ENCODE measurements around the gene FYN.
"Not testable (repeated sequence)": the region's sequence is repeated elsewhere in the genome, so short reads cannot be mapped to it uniquely, and the experiment has no call there.

DNA sequence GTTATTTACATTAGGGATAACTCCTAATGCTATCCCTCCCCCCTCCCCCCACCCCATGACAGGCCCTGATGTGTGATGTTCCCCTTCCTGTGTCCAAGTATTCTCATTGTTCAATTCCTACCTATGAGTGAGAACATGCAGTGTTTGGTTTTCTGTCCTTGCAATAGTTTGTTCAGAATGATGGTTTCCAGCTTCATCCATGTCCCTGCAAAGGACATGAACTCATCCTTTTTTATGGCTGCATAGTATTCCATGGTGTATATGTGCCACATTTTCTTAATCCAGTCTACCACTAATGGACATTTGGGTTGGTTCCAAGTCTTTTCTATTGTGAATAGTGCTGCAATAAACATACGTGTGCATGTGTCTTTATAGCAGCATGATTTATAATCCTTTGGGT is 238.3 kb downstream of the FYN start:
- TF ChIP-seq BRCA1 (CRISPR knock-in tag; IDR thresholded peaks at IDR 0.05); NCOR1 (IDR thresholded peaks at IDR 0.05; ENCODE audit: borderline replicate concordance, low read length); ZFP41 (CRISPR knock-in tag; IDR thresholded peaks at IDR 0.05; ENCODE audit: borderline replicate concordance); ZNF501 (CRISPR knock-in tag; IDR thresholded peaks at IDR 0.05); POLR2A (IDR thresholded peaks at IDR 0.05; ENCODE audit: insufficient read depth in 1 of 2, low read depth in 2 of 2, low read length in 2 of 2); WIZ (CRISPR knock-in tag; IDR thresholded peaks at IDR 0.05); EP300 (IDR thresholded peaks at IDR 0.05; ENCODE audit: low read depth in 2 of 2, low read length in 2 of 2); EP300 (CRISPR knock-in tag; IDR thresholded peaks at IDR 0.05; ENCODE audit: borderline replicate concordance); GATAD2A (CRISPR knock-in tag; IDR thresholded peaks at IDR 0.05); MXI1 (IDR thresholded peaks at IDR 0.05; ENCODE audit: borderline replicate concordance, low read depth, low read length): not testable (repeated sequence)
- TF ChIP-seq, protein P1, sequence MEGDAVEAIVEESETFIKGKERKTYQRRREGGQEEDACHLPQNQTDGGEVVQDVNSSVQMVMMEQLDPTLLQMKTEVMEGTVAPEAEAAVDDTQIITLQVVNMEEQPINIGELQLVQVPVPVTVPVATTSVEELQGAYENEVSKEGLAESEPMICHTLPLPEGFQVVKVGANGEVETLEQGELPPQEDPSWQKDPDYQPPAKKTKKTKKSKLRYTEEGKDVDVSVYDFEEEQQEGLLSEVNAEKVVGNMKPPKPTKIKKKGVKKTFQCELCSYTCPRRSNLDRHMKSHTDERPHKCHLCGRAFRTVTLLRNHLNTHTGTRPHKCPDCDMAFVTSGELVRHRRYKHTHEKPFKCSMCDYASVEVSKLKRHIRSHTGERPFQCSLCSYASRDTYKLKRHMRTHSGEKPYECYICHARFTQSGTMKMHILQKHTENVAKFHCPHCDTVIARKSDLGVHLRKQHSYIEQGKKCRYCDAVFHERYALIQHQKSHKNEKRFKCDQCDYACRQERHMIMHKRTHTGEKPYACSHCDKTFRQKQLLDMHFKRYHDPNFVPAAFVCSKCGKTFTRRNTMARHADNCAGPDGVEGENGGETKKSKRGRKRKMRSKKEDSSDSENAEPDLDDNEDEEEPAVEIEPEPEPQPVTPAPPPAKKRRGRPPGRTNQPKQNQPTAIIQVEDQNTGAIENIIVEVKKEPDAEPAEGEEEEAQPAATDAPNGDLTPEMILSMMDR (CRISPR knock-in tag; IDR thresholded peaks at IDR 0.05) = not testable (repeated sequence)
- TF ChIP-seq, protein P2, sequence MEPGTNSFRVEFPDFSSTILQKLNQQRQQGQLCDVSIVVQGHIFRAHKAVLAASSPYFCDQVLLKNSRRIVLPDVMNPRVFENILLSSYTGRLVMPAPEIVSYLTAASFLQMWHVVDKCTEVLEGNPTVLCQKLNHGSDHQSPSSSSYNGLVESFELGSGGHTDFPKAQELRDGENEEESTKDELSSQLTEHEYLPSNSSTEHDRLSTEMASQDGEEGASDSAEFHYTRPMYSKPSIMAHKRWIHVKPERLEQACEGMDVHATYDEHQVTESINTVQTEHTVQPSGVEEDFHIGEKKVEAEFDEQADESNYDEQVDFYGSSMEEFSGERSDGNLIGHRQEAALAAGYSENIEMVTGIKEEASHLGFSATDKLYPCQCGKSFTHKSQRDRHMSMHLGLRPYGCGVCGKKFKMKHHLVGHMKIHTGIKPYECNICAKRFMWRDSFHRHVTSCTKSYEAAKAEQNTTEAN (CRISPR knock-in tag; conservative IDR thresholded peaks at IDR 0.05) = not testable (repeated sequence)

Data from HepG2 (cell line).